Measurements from ENCODE around the gene PARD3.

Gene PARD3

GRCh38 chr10:34845070-34845469 lies 30.0 kb upstream of the PARD3 start:
- TF ChIP-seq SIN3A (IDR thresholded peaks at IDR 0.05; ENCODE audit: borderline replicate concordance, insufficient read depth, low read length) (no peak), POLR2AphosphoS5 (IDR thresholded peaks at IDR 0.05; ENCODE audit: low read depth, low read length) (no peak), TAF1 (IDR thresholded peaks at IDR 0.05; ENCODE audit: borderline replicate concordance, insufficient read depth, low read length) (no peak), REST (IDR thresholded peaks at IDR 0.05; ENCODE audit: insufficient read depth in 1 of 2, low read depth in 2 of 2, low read length in 2 of 2) (no peak), FOXP2 (optimal IDR thresholded peaks at IDR 0.05; ENCODE audit: borderline replicate concordance, extremely low read depth, extremely low read length, insufficient read depth) (no peak)

DNA sequence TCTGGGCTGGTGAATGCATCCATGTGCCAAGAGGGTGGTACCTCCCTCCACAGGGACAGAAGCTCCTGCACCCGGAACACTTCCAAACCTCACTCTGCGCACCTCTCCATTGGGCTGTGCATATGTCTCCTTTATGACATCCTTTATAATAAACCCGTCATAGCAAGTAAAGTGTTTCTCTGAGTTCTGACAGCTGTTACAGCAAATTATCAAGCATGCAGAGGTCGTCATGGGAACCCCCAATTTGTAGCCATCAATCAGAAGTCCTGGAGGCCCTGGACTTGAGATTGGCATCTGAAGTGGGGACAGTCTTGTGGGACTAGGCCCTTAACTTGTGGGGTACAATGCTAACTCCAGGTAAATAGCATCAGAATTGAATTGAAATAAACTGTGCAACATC lies 29.4 kb upstream of the PARD3 start:
- no peak for TF ChIP-seq FOXP2 (optimal IDR thresholded peaks at IDR 0.05; ENCODE audit: borderline replicate concordance, extremely low read depth, extremely low read length, insufficient read depth)
- no peak for TF ChIP-seq SIN3A (IDR thresholded peaks at IDR 0.05; ENCODE audit: borderline replicate concordance, insufficient read depth, low read length)
- TF ChIP-seq POLR2AphosphoS5 (IDR thresholded peaks at IDR 0.05; ENCODE audit: low read depth, low read length), result no peak
- no peak for TF ChIP-seq TAF1 (IDR thresholded peaks at IDR 0.05; ENCODE audit: borderline replicate concordance, insufficient read depth, low read length)
- TF ChIP-seq REST (IDR thresholded peaks at IDR 0.05; ENCODE audit: insufficient read depth in 1 of 2, low read depth in 2 of 2, low read length in 2 of 2), result no peak

GRCh38 chr10:34838366-34838900 lies 23.3 kb upstream of the PARD3 start:
- TF ChIP-seq REST (IDR thresholded peaks at IDR 0.05; ENCODE audit: insufficient read depth in 1 of 2, low read depth in 2 of 2, low read length in 2 of 2) (no peak), TAF1 (IDR thresholded peaks at IDR 0.05; ENCODE audit: borderline replicate concordance, insufficient read depth, low read length) (no peak), POLR2AphosphoS5 (IDR thresholded peaks at IDR 0.05; ENCODE audit: low read depth, low read length) (no peak), SIN3A (IDR thresholded peaks at IDR 0.05; ENCODE audit: borderline replicate concordance, insufficient read depth, low read length) (no peak), FOXP2 (optimal IDR thresholded peaks at IDR 0.05; ENCODE audit: borderline replicate concordance, extremely low read depth, extremely low read length, insufficient read depth) (no peak)

- no peak for TF ChIP-seq FOXP2 (optimal IDR thresholded peaks at IDR 0.05; ENCODE audit: borderline replicate concordance, extremely low read depth, extremely low read length, insufficient read depth)
- no peak for TF ChIP-seq REST (IDR thresholded peaks at IDR 0.05; ENCODE audit: insufficient read depth in 1 of 2, low read depth in 2 of 2, low read length in 2 of 2)
- no peak for TF ChIP-seq SIN3A (IDR thresholded peaks at IDR 0.05; ENCODE audit: borderline replicate concordance, insufficient read depth, low read length)
- TF ChIP-seq POLR2AphosphoS5 (IDR thresholded peaks at IDR 0.05; ENCODE audit: low read depth, low read length), result no peak
- TF ChIP-seq TAF1 (IDR thresholded peaks at IDR 0.05; ENCODE audit: borderline replicate concordance, insufficient read depth, low read length), result no peak
Measured at GRCh38 chr10:34835908-34836508, 20.9 kb upstream of the PARD3 start.
